Prostate gland (tissue), 2 donors: ENCODE data around the gene TMOD3. TPM values are rescaled to one million over a fixed set of nuclear protein-coding genes. Genes with fewer than 3 reads are reported as not detected.

Source experiments
- DNase-seq: peaks from one replicate; pipeline ENCODE4 v3.0.0-alpha.2; 2019; ENCODE audit warnings: low spot score
- H3K27ac ChIP-seq, 2 donors: fragments of 200-600 bp; sonication (generic); 2 replicates each; pipeline ENCODE4 v1.5.1; 2017 to 2019
- H3K27me3 ChIP-seq: fragments of 200-600 bp; sonication (generic); replicated peaks from 2 replicates; pipeline ENCODE4 v1.5.1; 2019; ENCODE audit not compliant: insufficient read depth
- H3K36me3 ChIP-seq, 2 donors: fragments of 200-600 bp; sonication (generic); 1 replicate in 1 of 2; 2 replicates in 1 of 2; pipeline versions ENCODE4 v1.5.1 to v1.8.1; 2017 to 2019
- H3K4me1 ChIP-seq: fragments of 200-600 bp; sonication (generic); replicated peaks from 2 replicates; pipeline ENCODE4 v1.5.1; 2019
- H3K4me3 ChIP-seq, 2 donors: fragments of 200-600 bp; sonication (generic); 2 replicates each; pipeline ENCODE4 v1.5.1; 2017 to 2019
- H3K9me3 ChIP-seq: fragments of 200-600 bp; sonication (generic); 2 replicates; pipeline ENCODE4 v1.5.1; 2017
- CTCF ChIP-seq, 4 experiments: fragments of 200-600 bp in 2 of 4; fragments of 450-650 bp in 2 of 4; sonication (generic) in 2 of 4; IDR thresholded peaks; 1 replicate in 3 of 4; 2 replicates in 1 of 4; pipeline ENCODE4 v1.5.1; 2016 to 2019; ENCODE audit warnings: antibody characterized with exemption in 4 of 4, mild to moderate bottlenecking in 2 of 4, moderate library complexity in 2 of 4
- POLR2A ChIP-seq: fragments of 450-650 bp; IDR thresholded peaks from one replicate; pipeline ENCODE4 v1.6.1; 2016; ENCODE audit warnings: antibody characterized with exemption, mild to moderate bottlenecking
- POLR2AphosphoS5 ChIP-seq: sonication (generic); formaldehyde crosslinking; IDR thresholded peaks from one replicate; pipeline ENCODE4 v1.6.1; 2017; ENCODE audit warnings: antibody characterized with exemption
- WGBS: methylation state at CpG from one replicate; pipeline ENCODE4 v1.1.5; 2018; 5-methylcytosine and 5-hydroxymethylcytosine counted together
- intact Hi-C: fragments of 100-400 bp; cut with DNase I; formaldehyde crosslinking; loops from one replicate; pipeline ENCODE4 v1.14.2; 2022
- total RNA-seq, 2 donors: library from RNA; depleted of rRNA; stranded (reverse); fragments of >200 nt; gene quantifications; one replicate each; pipeline ENCODE4 v1.1.0, GENCODE V29; 2016

The TMOD3 gene
- total RNA-seq, result 10 to 100 TPM; 17.2 to 19.6 TPM

GRCh38 chr15:51829376-51830275 lies at the start of gene TMOD3:
TMOD3 (plus strand) TSS chr15:51829653; CDS start chr15:51862885, 33,232 bp downstream.
- H3K9me3 ChIP-seq, result no peaks in the 10 kb centered on the region
- 4% methylated on average over 27 of the region's 89 CpGs for WGBS
- DNase-seq, result peak; percentile 90
- H3K36me3 ChIP-seq, result no peaks in the 10 kb centered on the region
- no peaks in the 10 kb centered on the region for H3K4me1 ChIP-seq
- peak; percentile 99 for TF ChIP-seq POLR2AphosphoS5
- peak in 2 of 4 experiments; percentile 29 for TF ChIP-seq CTCF (IDR thresholded peaks at IDR 0.05)
- peak; percentile 95 for TF ChIP-seq POLR2A
- peak within 1 kb of the TSS; percentile 71 to 88 for H3K4me3 ChIP-seq
- intact Hi-C loops, result no loop called here
- no peaks in the 10 kb centered on the region for H3K27me3 ChIP-seq
- peak within 1 kb of the TSS; percentile 84 to 89 for H3K27ac ChIP-seq

- Histone ChIP-seq H3K27ac (no peak overlapping the region), H3K27me3 (no peaks in the 10 kb centered on the region), H3K4me1 (no peaks in the 10 kb centered on the region), H3K36me3 (no peaks in the 10 kb centered on the region), H3K9me3 (no peaks in the 10 kb centered on the region), H3K4me3 (no peak overlapping the region)
- intact Hi-C loops, result no loop called here
- 84% methylated on average over 1 of the region's 1 CpG for WGBS
- TF ChIP-seq POLR2AphosphoS5, result no peak
- no peak for TF ChIP-seq POLR2A
- no peak for TF ChIP-seq CTCF (IDR thresholded peaks at IDR 0.05)
- DNase-seq, result no peak
These were observed 48.8 kb upstream of the TMOD3 start for GRCh38 chr15:51780636-51781035.

GRCh38 chr15:51781506-51781905 lies 47.9 kb upstream of the TMOD3 start:
- WGBS, result 71% methylated on average over 2 of the region's 2 CpGs
- no peaks in the 10 kb centered on the region for H3K36me3 ChIP-seq
- H3K27ac ChIP-seq, result no peak overlapping the region
- no peaks in the 10 kb centered on the region for H3K27me3 ChIP-seq
- no peaks in the 10 kb centered on the region for H3K4me1 ChIP-seq
- intact Hi-C loops, result no loop called here
- H3K9me3 ChIP-seq, result no peaks in the 10 kb centered on the region
- TF ChIP-seq CTCF (IDR thresholded peaks at IDR 0.05) (no peak), POLR2AphosphoS5 (no peak)
- no peak overlapping the region for H3K4me3 ChIP-seq
- no peak for DNase-seq

GRCh38 chr15:51782357-51782896 lies 47.0 kb upstream of the TMOD3 start:
- DNase-seq, result no peak
- Histone ChIP-seq H3K27me3 (no peaks in the 10 kb centered on the region), H3K4me3 (no peak overlapping the region), H3K27ac (no peak overlapping the region), H3K36me3 (no peaks in the 10 kb centered on the region), H3K9me3 (no peaks in the 10 kb centered on the region), H3K4me1 (no peaks in the 10 kb centered on the region)
- intact Hi-C loops, result no loop called here
- WGBS, result 83% methylated on average over 7 of the region's 7 CpGs
- peak in 1 of 4 experiments; percentile 16 for TF ChIP-seq CTCF (IDR thresholded peaks at IDR 0.05)
- TF ChIP-seq POLR2AphosphoS5, result no peak
- no peak for TF ChIP-seq POLR2A
